ENCODE data around the gene ZNF831.

Gene ZNF831

GRCh38 chr20:59148701-59149493 lies 14.7 kb upstream of the ZNF831 start:
- peaks cover 2 to 4% of the 10 kb centered on the region in 2 donors for H3K4me1 ChIP-seq (ENCODE audit: control insufficient read depth in 2 of 2, insufficient read depth in 2 of 2, low read length in 2 of 2)
- H3K36me3 ChIP-seq (ENCODE audit: control insufficient read depth in 2 of 2, insufficient read depth in 2 of 2, low read length in 2 of 2) = no peaks in the 10 kb centered on the region
- H3K27me3 ChIP-seq (ENCODE audit: control insufficient read depth in 2 of 2, insufficient read depth in 2 of 2, low read length in 2 of 2) = no peaks in the 10 kb centered on the region
- no peak overlapping the region for H3K9ac ChIP-seq (ENCODE audit: low read depth in 1 of 2, low read length in 2 of 2)
- no peak overlapping the region for H3K4me3 ChIP-seq (ENCODE audit: low read length in 2 of 2)
- H3K9me3 ChIP-seq (ENCODE audit: control insufficient read depth in 2 of 2, low read length in 2 of 2) = no peaks in the 10 kb centered on the region
- peak overlapping the region; percentile 40 to 62 for H3K27ac ChIP-seq (ENCODE audit: low read depth in 2 of 2, low read length in 2 of 2)

GRCh38 chr20:59149678-59150504 lies 13.7 kb upstream of the ZNF831 start:
- Histone ChIP-seq H3K9ac (ENCODE audit: low read depth in 1 of 2, low read length in 2 of 2) (no peak overlapping the region), H3K27ac (ENCODE audit: low read depth in 2 of 2, low read length in 2 of 2) (peak overlapping the region; percentile 26 to 49), H3K4me3 (ENCODE audit: low read length in 2 of 2) (no peak overlapping the region), H3K27me3 (ENCODE audit: control insufficient read depth in 2 of 2, insufficient read depth in 2 of 2, low read length in 2 of 2) (no peaks in the 10 kb centered on the region), H3K4me1 (ENCODE audit: control insufficient read depth in 2 of 2, insufficient read depth in 2 of 2, low read length in 2 of 2) (peaks cover 2 to 4% of the 10 kb centered on the region in 2 donors), H3K9me3 (ENCODE audit: control insufficient read depth in 2 of 2, low read length in 2 of 2) (no peaks in the 10 kb centered on the region), H3K36me3 (ENCODE audit: control insufficient read depth in 2 of 2, insufficient read depth in 2 of 2, low read length in 2 of 2) (no peaks in the 10 kb centered on the region)

GRCh38 chr20:59150821-59151251 lies 12.8 kb upstream of the ZNF831 start:
- H3K9me3 ChIP-seq (ENCODE audit: control insufficient read depth in 2 of 2, low read length in 2 of 2) = no peaks in the 10 kb centered on the region
- H3K27me3 ChIP-seq (ENCODE audit: control insufficient read depth in 2 of 2, insufficient read depth in 2 of 2, low read length in 2 of 2) = no peaks in the 10 kb centered on the region
- peak overlapping the region in 1 of 2 donors; percentile 6 for H3K27ac ChIP-seq (ENCODE audit: low read depth in 2 of 2, low read length in 2 of 2)
- no peaks in the 10 kb centered on the region for H3K36me3 ChIP-seq (ENCODE audit: control insufficient read depth in 2 of 2, insufficient read depth in 2 of 2, low read length in 2 of 2)
- H3K9ac ChIP-seq (ENCODE audit: low read depth in 1 of 2, low read length in 2 of 2) = no peak overlapping the region
- peaks cover 2 to 4% of the 10 kb centered on the region in 2 donors for H3K4me1 ChIP-seq (ENCODE audit: control insufficient read depth in 2 of 2, insufficient read depth in 2 of 2, low read length in 2 of 2)
- no peak overlapping the region for H3K4me3 ChIP-seq (ENCODE audit: low read length in 2 of 2)

GRCh38 chr20:59151391-59151790 lies 12.2 kb upstream of the ZNF831 start:
- no peak overlapping the region for H3K9ac ChIP-seq (ENCODE audit: low read depth in 1 of 2, low read length in 2 of 2)
- no peak overlapping the region for H3K4me3 ChIP-seq (ENCODE audit: low read length in 2 of 2)
- no peaks in the 10 kb centered on the region for H3K27me3 ChIP-seq (ENCODE audit: control insufficient read depth in 2 of 2, insufficient read depth in 2 of 2, low read length in 2 of 2)
- H3K9me3 ChIP-seq (ENCODE audit: control insufficient read depth in 2 of 2, low read length in 2 of 2) = no peaks in the 10 kb centered on the region
- peak overlapping the region in 1 of 2 donors; percentile 6 for H3K27ac ChIP-seq (ENCODE audit: low read depth in 2 of 2, low read length in 2 of 2)
- H3K4me1 ChIP-seq (ENCODE audit: control insufficient read depth in 2 of 2, insufficient read depth in 2 of 2, low read length in 2 of 2) = peaks cover 2% of the 10 kb centered on the region in 2 donors
- H3K36me3 ChIP-seq (ENCODE audit: control insufficient read depth in 2 of 2, insufficient read depth in 2 of 2, low read length in 2 of 2) = no peaks in the 10 kb centered on the region

- Histone ChIP-seq H3K27me3 (ENCODE audit: control insufficient read depth in 2 of 2, insufficient read depth in 2 of 2, low read length in 2 of 2) (no peaks in the 10 kb centered on the region), H3K27ac (ENCODE audit: low read depth in 2 of 2, low read length in 2 of 2) (no peak overlapping the region), H3K36me3 (ENCODE audit: control insufficient read depth in 2 of 2, insufficient read depth in 2 of 2, low read length in 2 of 2) (no peaks in the 10 kb centered on the region), H3K4me3 (ENCODE audit: low read length in 2 of 2) (no peak overlapping the region), H3K9me3 (ENCODE audit: control insufficient read depth in 2 of 2, low read length in 2 of 2) (no peaks in the 10 kb centered on the region), H3K4me1 (ENCODE audit: control insufficient read depth in 2 of 2, insufficient read depth in 2 of 2, low read length in 2 of 2) (peaks cover 0 to 2% of the 10 kb centered on the region in 2 donors), H3K9ac (ENCODE audit: low read depth in 1 of 2, low read length in 2 of 2) (no peak overlapping the region)
Measured at GRCh38 chr20:59151820-59152219, 11.8 kb upstream of the ZNF831 start.

- no peak overlapping the region for H3K4me3 ChIP-seq (ENCODE audit: low read length in 2 of 2)
- peaks cover 0 to 2% of the 10 kb centered on the region in 2 donors for H3K4me1 ChIP-seq (ENCODE audit: control insufficient read depth in 2 of 2, insufficient read depth in 2 of 2, low read length in 2 of 2)
- no peaks in the 10 kb centered on the region for H3K36me3 ChIP-seq (ENCODE audit: control insufficient read depth in 2 of 2, insufficient read depth in 2 of 2, low read length in 2 of 2)
- no peaks in the 10 kb centered on the region for H3K9me3 ChIP-seq (ENCODE audit: control insufficient read depth in 2 of 2, low read length in 2 of 2)
- no peak overlapping the region for H3K27ac ChIP-seq (ENCODE audit: low read depth in 2 of 2, low read length in 2 of 2)
- no peak overlapping the region for H3K9ac ChIP-seq (ENCODE audit: low read depth in 1 of 2, low read length in 2 of 2)
- no peaks in the 10 kb centered on the region for H3K27me3 ChIP-seq (ENCODE audit: control insufficient read depth in 2 of 2, insufficient read depth in 2 of 2, low read length in 2 of 2)
Measured at GRCh38 chr20:59152559-59153354, 10.9 kb upstream of the ZNF831 start.

- Histone ChIP-seq H3K9me3 (ENCODE audit: control insufficient read depth in 2 of 2, low read length in 2 of 2) (no peaks in the 10 kb centered on the region), H3K27ac (ENCODE audit: low read depth in 2 of 2, low read length in 2 of 2) (no peak overlapping the region), H3K4me3 (ENCODE audit: low read length in 2 of 2) (no peak overlapping the region), H3K36me3 (ENCODE audit: control insufficient read depth in 2 of 2, insufficient read depth in 2 of 2, low read length in 2 of 2) (no peaks in the 10 kb centered on the region), H3K4me1 (ENCODE audit: control insufficient read depth in 2 of 2, insufficient read depth in 2 of 2, low read length in 2 of 2) (peaks cover 0 to 2% of the 10 kb centered on the region in 2 donors), H3K9ac (ENCODE audit: low read depth in 1 of 2, low read length in 2 of 2) (no peak overlapping the region), H3K27me3 (ENCODE audit: control insufficient read depth in 2 of 2, insufficient read depth in 2 of 2, low read length in 2 of 2) (no peaks in the 10 kb centered on the region)
Measured at GRCh38 chr20:59153355-59153681, 10.3 kb upstream of the ZNF831 start.

GRCh38 chr20:59153832-59154231 lies 9.8 kb upstream of the ZNF831 start:
- Histone ChIP-seq H3K9me3 (ENCODE audit: control insufficient read depth in 2 of 2, low read length in 2 of 2) (no peaks in the 10 kb centered on the region), H3K27me3 (ENCODE audit: control insufficient read depth in 2 of 2, insufficient read depth in 2 of 2, low read length in 2 of 2) (no peaks in the 10 kb centered on the region), H3K36me3 (ENCODE audit: control insufficient read depth in 2 of 2, insufficient read depth in 2 of 2, low read length in 2 of 2) (no peaks in the 10 kb centered on the region), H3K4me1 (ENCODE audit: control insufficient read depth in 2 of 2, insufficient read depth in 2 of 2, low read length in 2 of 2) (peaks cover 0 to 2% of the 10 kb centered on the region in 2 donors), H3K27ac (ENCODE audit: low read depth in 2 of 2, low read length in 2 of 2) (no peak overlapping the region), H3K9ac (ENCODE audit: low read depth in 1 of 2, low read length in 2 of 2) (no peak overlapping the region), H3K4me3 (ENCODE audit: low read length in 2 of 2) (no peak overlapping the region)

- Histone ChIP-seq H3K27me3 (ENCODE audit: control insufficient read depth in 2 of 2, insufficient read depth in 2 of 2, low read length in 2 of 2) (peaks cover 0 to 2% of the 10 kb centered on the region in 2 donors), H3K9me3 (ENCODE audit: control insufficient read depth in 2 of 2, low read length in 2 of 2) (no peaks in the 10 kb centered on the region), H3K9ac (ENCODE audit: low read depth in 1 of 2, low read length in 2 of 2) (no peak overlapping the region), H3K4me3 (ENCODE audit: low read length in 2 of 2) (no peak overlapping the region), H3K27ac (ENCODE audit: low read depth in 2 of 2, low read length in 2 of 2) (no peak overlapping the region), H3K4me1 (ENCODE audit: control insufficient read depth in 2 of 2, insufficient read depth in 2 of 2, low read length in 2 of 2) (peaks cover 0 to 2% of the 10 kb centered on the region in 2 donors), H3K36me3 (ENCODE audit: control insufficient read depth in 2 of 2, insufficient read depth in 2 of 2, low read length in 2 of 2) (no peaks in the 10 kb centered on the region)
Measured at GRCh38 chr20:59154317-59155013, 9.2 kb upstream of the ZNF831 start.

Measured in mucosa of rectum (tissue), 2 donors.